B cell (primary cell): ENCODE data around the gene GORASP2. TPM values are rescaled to one million over a fixed set of nuclear protein-coding genes. Genes with fewer than 3 reads are reported as not detected.
"Not testable (repeated sequence)": the region's sequence is repeated elsewhere in the genome, so short reads cannot be mapped to it uniquely, and the experiment has no call there.

Source experiments
- ATAC-seq: fragments of 200-7000 bp; cut with Tn5 transposase; one replicate; pipeline ENCODE4 v1.10.0; 2021; ENCODE audit warnings: low read depth, mild to moderate bottlenecking, moderate number of reproducible peaks, moderate library complexity
- CTCF ChIA-PET: fragments of 350-600 bp; sonication (Branson Sonifier 250); formaldehyde crosslinking; loops from one replicate; lab custom pipeline; 2021; ENCODE audit warnings: antibody characterized with exemption, inconsistent platforms; lab: Charles Lee
- POLR2A ChIA-PET: fragments of 350-600 bp; sonication (Branson Sonifier 250); formaldehyde crosslinking; loops from one replicate; lab custom pipeline; 2021; ENCODE audit warnings: antibody characterized with exemption; lab: Charles Lee
- DNase-seq: peaks from one replicate; pipeline ENCODE4 v3.0.0; 2013
- H2AFZ ChIP-seq: 2 replicates; pipeline ENCODE4 v1.6.1; 2012; ENCODE audit warnings: mild to moderate bottlenecking, low read depth, low read length; ENCODE audit not compliant: insufficient read depth, poor library complexity, severe bottlenecking
- H3K27ac ChIP-seq, 2 donors: 1 replicate in 1 of 2; 2 replicates in 1 of 2; pipeline ENCODE4 v1.5.1; 2012 to 2013; ENCODE audit warnings: low read length in 2 of 2, mild to moderate bottlenecking in 2 of 2, moderate library complexity in 1 of 2
- H3K27me3 ChIP-seq, 4 experiments: fragments of 200-600 bp in 1 of 4; sonication (generic) in 1 of 4; replicated peaks in 1 of 4; 1 replicate in 2 of 4; 2 replicates in 2 of 4; pipeline versions ENCODE4 v1.6.1 to v1.7.0; 2013 to 2016; ENCODE audit warnings: low read length in 3 of 4, mild to moderate bottlenecking in 2 of 4, mixed read lengths in 1 of 4, moderate library complexity in 1 of 4; ENCODE audit not compliant: insufficient read depth in 4 of 4, control insufficient read depth in 3 of 4; ENCODE audit errors: control extremely low read depth in 1 of 4
- H3K36me3 ChIP-seq, 2 experiments: replicated peaks in 1 of 2; 1 replicate in 1 of 2; 2 replicates in 1 of 2; pipeline versions ENCODE4 v1.6.1 to v1.7.1; 2013; ENCODE audit warnings: low read length in 1 of 2; ENCODE audit not compliant: insufficient read depth in 2 of 2, control insufficient read depth in 1 of 2; ENCODE audit errors: control extremely low read depth in 1 of 2, extremely low read depth in 1 of 2
- H3K4me1 ChIP-seq, 2 donors: fragments of 200-600 bp in 1 of 2; sonication (generic) in 1 of 2; 1 replicate in 1 of 2; 2 replicates in 1 of 2; pipeline versions ENCODE4 v1.5.1 to v1.6.1; 2013 to 2017; ENCODE audit warnings: low read length in 2 of 2; ENCODE audit not compliant: control insufficient read depth in 2 of 2, insufficient read depth in 2 of 2
- H3K4me2 ChIP-seq: replicated peaks from 2 replicates; pipeline ENCODE3; 2012; ENCODE audit warnings: mild to moderate bottlenecking, low read depth, low read length; ENCODE audit not compliant: poor library complexity, severe bottlenecking
- H3K4me3 ChIP-seq, 5 experiments: fragments of 200-600 bp in 1 of 5; sonication (generic) in 1 of 5; 1 replicate in 3 of 5; 2 replicates in 2 of 5; pipeline versions ENCODE4 v1.5.1 to v1.7.0; 2011 to 2016; ENCODE audit warnings: low read length in 4 of 5, mild to moderate bottlenecking in 4 of 5, low read depth in 2 of 5, control low read depth in 1 of 5, moderate library complexity in 1 of 5; ENCODE audit not compliant: insufficient read depth in 1 of 5; ENCODE audit errors: control extremely low read depth in 1 of 5, extremely low read depth in 1 of 5
- H3K79me2 ChIP-seq: fragments of 200-600 bp; sonication (generic); one replicate; pipeline ENCODE4 v1.6.0; 2016; ENCODE audit warnings: low read length; ENCODE audit not compliant: control insufficient read depth, insufficient read depth
- H3K9ac ChIP-seq: fragments of 200-600 bp; sonication (generic); 2 replicates; pipeline ENCODE4 v1.6.1; 2017; ENCODE audit warnings: mild to moderate bottlenecking, low read length, moderate library complexity
- H3K9me3 ChIP-seq, 3 donors: one replicate each; pipeline versions ENCODE4 v1.6.1 to v1.7.1; 2013; ENCODE audit warnings: low read length in 2 of 3; ENCODE audit not compliant: control insufficient read depth in 2 of 3, insufficient read depth in 1 of 3; ENCODE audit errors: control extremely low read depth in 1 of 3
- H4K20me1 ChIP-seq: 2 replicates; pipeline ENCODE4 v1.6.0; 2012; ENCODE audit warnings: mild to moderate bottlenecking, low read length; ENCODE audit not compliant: insufficient read depth, control insufficient read depth, poor library complexity, severe bottlenecking
- H3K27ac Mint-ChIP-seq: one replicate; pipeline ENCODE4 v1.8.0; 2021; ENCODE audit warnings: mixed read lengths
- H3K27me3 Mint-ChIP-seq: one replicate; pipeline ENCODE4 v1.8.0; 2021; ENCODE audit warnings: mixed read lengths
- H3K4me1 Mint-ChIP-seq: one replicate; pipeline ENCODE4 v1.8.0; 2021; ENCODE audit warnings: mixed read lengths
- H3K4me3 Mint-ChIP-seq: one replicate; pipeline ENCODE4 v1.8.0; 2021; ENCODE audit warnings: mixed read lengths
- H3K9me3 Mint-ChIP-seq: one replicate; pipeline ENCODE4 v1.8.0; 2022; ENCODE audit warnings: mixed read lengths; ENCODE audit not compliant: insufficient read depth
- EZH2 ChIP-seq: IDR thresholded peaks from 2 replicates; pipeline ENCODE4 v1.6.1; 2012; ENCODE audit warnings: borderline replicate concordance, low read depth, mild to moderate bottlenecking, moderate library complexity, low read length; ENCODE audit not compliant: insufficient read depth, poor library complexity, severe bottlenecking
- WGBS: methylation state at CpG from one replicate; pipeline ENCODE4 v1.1.5; 2013; ENCODE audit warnings: missing lambda C conversion rate; ENCODE audit not compliant: insufficient coverage; 5-methylcytosine and 5-hydroxymethylcytosine counted together
- intact Hi-C: fragments of 100-400 bp; cut with micrococcal nuclease; formaldehyde crosslinking; loops from one replicate; pipeline ENCODE4 v1.10.0; 2022
- polyA plus RNA-seq: library from polyadenylated mRNA; depleted of rRNA; stranded (reverse); fragments of >200 nt; gene quantifications from 2 replicates; pipeline ENCODE4 v1.2.3, GENCODE V29; 2012
- total RNA-seq, 2 donors: library from RNA; stranded (reverse); fragments of 120-200 nt in 1 of 2; gene quantifications; 1 replicate in 1 of 2; 2 replicates in 1 of 2; pipeline versions ENCODE4 v1.2.3 to v1.2.4, GENCODE V29; 2013 to 2022
- TF ChIP-seq, protein P1 (sequence below): fragments of 200-600 bp; IDR thresholded peaks from one replicate; pipeline ENCODE4 v1.8.0; 2022; ENCODE audit warnings: antibody characterized with exemption, mild to moderate bottlenecking

GORASP2 gene
- total and polyA plus RNA-seq, 2 donors (not counting 1 experiment from before 2014, with no cell fraction given), result 40.5 to 50.5 TPM

DNA sequence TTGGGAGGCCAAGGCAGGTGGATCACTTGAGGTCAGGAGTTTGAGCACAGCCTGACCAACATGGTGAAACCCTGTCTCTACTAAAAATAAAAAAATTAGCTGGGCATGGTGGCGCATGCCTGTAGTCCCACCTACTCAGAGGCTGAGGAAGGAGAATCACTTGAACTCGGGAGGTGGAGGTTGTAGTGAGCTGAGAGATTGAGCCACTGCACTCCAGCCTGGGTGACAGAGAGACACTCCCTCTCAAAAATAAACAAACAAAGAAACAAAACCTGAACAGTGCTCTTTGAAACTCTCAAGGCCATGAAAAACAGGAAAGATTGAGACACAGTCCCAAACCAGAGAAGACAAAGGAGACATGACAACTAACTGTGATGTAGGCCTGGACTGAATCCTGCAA lies 7.2 kb upstream of the GORASP2 start:
- H3K4me3 Mint-ChIP-seq, POLR2A ChIA-PET, H3K36me3 ChIP-seq, H3K27ac ChIP-seq, intact Hi-C loops, H3K4me1 ChIP-seq, H3K27me3 ChIP-seq, H3K4me1 Mint-ChIP-seq, H3K27ac Mint-ChIP-seq, CTCF ChIA-PET, H3K4me2 ChIP-seq, H3K27me3 Mint-ChIP-seq, H2AFZ ChIP-seq, H4K20me1 ChIP-seq, H3K9me3 Mint-ChIP-seq, H3K79me2 ChIP-seq, H3K9ac ChIP-seq, H3K4me3 ChIP-seq, DNase-seq, ATAC-seq: not testable (repeated sequence)
- WGBS, result no CpG with 5 or more reads among the region's 2 CpGs
- H3K9me3 ChIP-seq, result peaks cover 5 to 32% (median 27%) of the 10 kb centered on the region in 3 donors

DNA sequence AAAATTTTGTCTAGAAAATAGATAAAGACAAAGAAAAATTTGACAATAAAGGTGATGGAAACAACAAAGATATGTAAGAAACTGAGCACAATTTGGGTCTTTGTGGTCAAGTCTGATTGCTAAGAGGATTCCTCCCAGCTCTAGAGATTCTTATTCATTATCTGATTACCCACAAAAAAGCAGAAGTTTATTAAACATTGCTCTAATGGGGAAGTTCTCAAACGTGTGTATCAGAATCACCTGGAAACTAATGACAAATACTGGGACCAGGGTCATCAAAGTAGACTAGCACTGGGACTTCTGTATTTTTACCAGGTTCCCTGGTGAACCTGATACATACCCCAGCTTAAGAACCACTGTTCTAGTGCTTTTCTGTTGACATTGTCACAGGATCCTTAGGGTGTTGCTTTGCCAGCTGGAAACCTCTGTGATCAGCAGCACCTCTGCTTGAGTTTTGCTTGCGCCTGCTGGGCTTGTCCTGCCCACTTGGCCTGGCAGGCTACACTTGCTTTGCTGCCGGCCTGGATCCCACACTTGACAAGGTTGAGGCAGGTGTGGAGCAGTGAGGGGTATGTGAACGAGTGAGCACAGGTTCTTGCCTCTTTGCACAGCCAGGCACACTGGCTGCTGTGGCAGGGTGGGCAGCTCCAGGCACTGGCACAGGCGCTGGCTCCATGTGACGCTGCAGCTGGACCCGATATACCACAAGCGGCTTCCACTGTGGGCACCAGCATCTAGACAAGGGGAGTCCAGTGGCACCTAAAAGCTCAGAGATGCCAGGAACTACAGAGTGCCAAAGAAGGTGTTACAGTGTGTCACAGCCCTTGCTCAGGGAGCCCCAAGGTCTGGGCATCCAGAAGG lies 6.2 kb upstream of the GORASP2 start:
- intact Hi-C loops, result no loop called here
- ATAC-seq, result peak; percentile 41

More for the DNA sequence above, 6.2 kb upstream of the GORASP2 start:
- Mint-ChIP-seq H3K27me3 (no peaks in the 10 kb centered on the region), H3K4me3 (no peak overlapping the region), H3K9me3 (peaks cover 6% of the 10 kb centered on the region), H3K4me1 (peaks cover 2% of the 10 kb centered on the region), H3K27ac (no peak overlapping the region)
- POLR2A ChIA-PET, result no interaction called here
- peaks cover 0 to 2% (median 0%) of the 10 kb centered on the region in 4 experiments for H3K27me3 ChIP-seq
- H3K4me3 ChIP-seq, result no peak overlapping the region
- H3K9me3 ChIP-seq, result peaks cover 5 to 23% (median 19%) of the 10 kb centered on the region in 3 donors
- H3K36me3 ChIP-seq, result no peaks in the 10 kb centered on the region
- H3K9ac ChIP-seq, result no peak overlapping the region
- H3K79me2 ChIP-seq, result no peaks in the 10 kb centered on the region
- CTCF ChIA-PET, result interaction anchor here (0.6 kb wide), 1 partner anchor 1546 kb away, joined by 3 read pairs; no protein-coding TSS in a partner anchor
- H2AFZ ChIP-seq, result no peak overlapping the region
- no peak overlapping the region for H3K27ac ChIP-seq
- no peak overlapping the region for H3K4me2 ChIP-seq
- H4K20me1 ChIP-seq, result no peaks in the 10 kb centered on the region
- peak; percentile 38 for DNase-seq
- no peak for TF ChIP-seq EZH2
- TF ChIP-seq, protein P1, sequence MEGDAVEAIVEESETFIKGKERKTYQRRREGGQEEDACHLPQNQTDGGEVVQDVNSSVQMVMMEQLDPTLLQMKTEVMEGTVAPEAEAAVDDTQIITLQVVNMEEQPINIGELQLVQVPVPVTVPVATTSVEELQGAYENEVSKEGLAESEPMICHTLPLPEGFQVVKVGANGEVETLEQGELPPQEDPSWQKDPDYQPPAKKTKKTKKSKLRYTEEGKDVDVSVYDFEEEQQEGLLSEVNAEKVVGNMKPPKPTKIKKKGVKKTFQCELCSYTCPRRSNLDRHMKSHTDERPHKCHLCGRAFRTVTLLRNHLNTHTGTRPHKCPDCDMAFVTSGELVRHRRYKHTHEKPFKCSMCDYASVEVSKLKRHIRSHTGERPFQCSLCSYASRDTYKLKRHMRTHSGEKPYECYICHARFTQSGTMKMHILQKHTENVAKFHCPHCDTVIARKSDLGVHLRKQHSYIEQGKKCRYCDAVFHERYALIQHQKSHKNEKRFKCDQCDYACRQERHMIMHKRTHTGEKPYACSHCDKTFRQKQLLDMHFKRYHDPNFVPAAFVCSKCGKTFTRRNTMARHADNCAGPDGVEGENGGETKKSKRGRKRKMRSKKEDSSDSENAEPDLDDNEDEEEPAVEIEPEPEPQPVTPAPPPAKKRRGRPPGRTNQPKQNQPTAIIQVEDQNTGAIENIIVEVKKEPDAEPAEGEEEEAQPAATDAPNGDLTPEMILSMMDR, result no peak
- peaks cover 4% of the 10 kb centered on the region in 2 donors for H3K4me1 ChIP-seq
- 83% methylated on average over 8 of the region's 8 CpGs for WGBS
